Panc1 (cell line): Measurements from ENCODE around the gene AHCY. TPM values are rescaled to one million over a fixed set of nuclear protein-coding genes. Genes with fewer than 3 reads are reported as not detected.

Experiments
- ATAC-seq: fragments of 200-7000 bp; cut with Tn5 transposase; 2 replicates; pipeline ENCODE4 v1.9.1; 2020; ENCODE audit warnings: mild to moderate bottlenecking, moderate library complexity
- BruUV-seq: library from RNA; stranded (reverse); fragments of 400-500 nt; replicated peaks from 2 replicates; lab custom pipeline; 2021; lab: Mats Ljungman, UMichigan
- CTCF ChIA-PET: fragments of 300-600 bp; sonication (Branson Sonifier 250); formaldehyde crosslinking; loops from one replicate; lab custom pipeline; 2022; ENCODE audit warnings: antibody characterized with exemption; lab: Charles Lee
- POLR2A ChIA-PET: fragments of 300-600 bp; sonication (Branson Sonifier 250); formaldehyde crosslinking; loops from one replicate; lab custom pipeline; 2022; ENCODE audit warnings: antibody characterized with exemption; lab: Charles Lee
- DNase-seq: peaks from one replicate; pipeline ENCODE4 v3.0.0-alpha.2; 2010; ENCODE audit warnings: low read depth, low spot score
- H3K27ac ChIP-seq: 2 replicates; pipeline ENCODE4 v1.5.1; 2011; ENCODE audit warnings: mild to moderate bottlenecking, low read length, inconsistent platforms
- H3K27me3 ChIP-seq: fragments of 200-500 bp; sonication (Bioruptor generic); 2 replicates; pipeline ENCODE4 v1.6.0; 2014; ENCODE audit warnings: low read length, inconsistent platforms; ENCODE audit not compliant: control insufficient read depth, insufficient read depth
- H3K36me3 ChIP-seq: fragments of 200-500 bp; sonication (Bioruptor generic); 2 replicates; pipeline ENCODE4 v1.5.1; 2014; ENCODE audit warnings: inconsistent platforms, mild to moderate bottlenecking, low read length, moderate library complexity; ENCODE audit not compliant: control insufficient read depth, insufficient read depth
- H3K4me1 ChIP-seq: 2 replicates; pipeline ENCODE4 v1.5.1; 2011; ENCODE audit warnings: inconsistent platforms, mild to moderate bottlenecking, low read length, moderate library complexity; ENCODE audit not compliant: control insufficient read depth, insufficient read depth
- H3K4me3 ChIP-seq, 2 experiments: 2 replicates each; pipeline ENCODE4 v1.5.1; 2011 to 2012; ENCODE audit warnings: low read depth in 2 of 2, low read length in 2 of 2, mild to moderate bottlenecking in 2 of 2, inconsistent platforms in 1 of 2, moderate library complexity in 1 of 2
- H3K9me3 ChIP-seq: fragments of 200-500 bp; sonication (Bioruptor generic); 2 replicates; pipeline ENCODE4 v1.5.1; 2014; ENCODE audit warnings: low read depth, mild to moderate bottlenecking, inconsistent platforms, low read length, moderate library complexity; ENCODE audit not compliant: control insufficient read depth, insufficient read depth
- CTCF ChIP-seq: fragments of 450-650 bp; IDR thresholded peaks from 2 replicates; pipeline ENCODE4 v1.5.1; 2017; ENCODE audit warnings: mild to moderate bottlenecking
- POLR2AphosphoS5 ChIP-seq: IDR thresholded peaks from 2 replicates; pipeline ENCODE4 v1.6.1; 2012; ENCODE audit warnings: mild to moderate bottlenecking, low read depth, low read length, moderate library complexity
- REST ChIP-seq, 2 experiments: IDR thresholded peaks; 2 replicates each; pipeline ENCODE4 v1.6.1; 2011 to 2012; ENCODE audit warnings: low read depth in 2 of 2, control low read depth in 1 of 2, low read length in 1 of 2, mild to moderate bottlenecking in 1 of 2, moderate library complexity in 1 of 2; ENCODE audit not compliant: insufficient read depth in 1 of 2
- SIN3A ChIP-seq: IDR thresholded peaks from 2 replicates; pipeline ENCODE4 v1.6.1; 2012; ENCODE audit warnings: low read depth, mild to moderate bottlenecking, low read length, moderate library complexity, borderline replicate concordance; ENCODE audit not compliant: insufficient read depth
- TCF7L2 ChIP-seq: IDR thresholded peaks from 2 replicates; pipeline ENCODE4 v1.6.1; 2011; ENCODE audit warnings: mild to moderate bottlenecking, low read depth, low read length, inconsistent platforms
- in situ Hi-C: cut with HindIII; loops from 2 replicates; pipeline ENCODE4 v1.10.0; 2016; ENCODE audit warnings: low sequenced_read_pairs, low pct_unique_long_range_greater_than_20kb
- intact Hi-C: fragments of 100-400 bp; cut with micrococcal nuclease; formaldehyde crosslinking; loops from one replicate; pipeline ENCODE4 v1.10.0; 2022; ENCODE audit not compliant: unreplicated experiment
- total RNA-seq: library from RNA; stranded (reverse); gene quantifications from one replicate; pipeline ENCODE4 v1.2.1, GENCODE V29; 2021; ENCODE audit not compliant: unreplicated experiment

AHCY gene
- total RNA-seq, 1 experiment from 2014 or later: 171 TPM

- ChIA-PET CTCF (no interaction called here), POLR2A (no interaction called here)
- no peak for ATAC-seq
- no peak for DNase-seq
- peaks cover 9% of the 10 kb centered on the region for H3K36me3 ChIP-seq
- H3K9me3 ChIP-seq: no peaks in the 10 kb centered on the region
- no peak overlapping the region for H3K27ac ChIP-seq
- H3K27me3 ChIP-seq: no peaks in the 10 kb centered on the region
- intact Hi-C loops: no loop called here
- H3K4me1 ChIP-seq: peaks cover 7% of the 10 kb centered on the region
- H3K4me3 ChIP-seq: no peak overlapping the region
- TF ChIP-seq SIN3A (no peak), TCF7L2 (no peak), REST (IDR thresholded peaks at IDR 0.05; ENCODE audit: insufficient read depth in 1 of 2, low read depth in 2 of 2, low read length in 1 of 2) (no peak), POLR2AphosphoS5 (no peak), CTCF (no peak)
- in situ Hi-C loops: no loop called here
- BruUV-seq: no TSS peak
These were observed 8.6 kb downstream of the AHCY start for GRCh38 chr20:34294563-34294962.

GRCh38 chr20:34293589-34293988 lies 9.6 kb downstream of the AHCY start:
- Histone ChIP-seq H3K4me3 (no peak overlapping the region), H3K36me3 (peaks cover 11% of the 10 kb centered on the region)

More at GRCh38 chr20:34293589-34293988, 9.6 kb downstream of the AHCY start:
- CTCF ChIA-PET: no interaction called here
- no peak for ATAC-seq
- intact Hi-C loops (no loop called here), in situ Hi-C loops (no loop called here)
- no peak overlapping the region for H3K27ac ChIP-seq
- no peaks in the 10 kb centered on the region for H3K9me3 ChIP-seq
- H3K27me3 ChIP-seq: no peaks in the 10 kb centered on the region
- POLR2A ChIA-PET: interaction anchor here (0.6 kb wide), 1 partner anchor 39 kb away, joined by 9 read pairs; no protein-coding TSS in a partner anchor
- H3K4me1 ChIP-seq: 0 out of 2 replicates have a peak, but pooled peaks cover 2% of the 10 kb centered on the region
- TSS peak; percentile 37 for BruUV-seq
- no peak for TF ChIP-seq SIN3A
- TF ChIP-seq REST (IDR thresholded peaks at IDR 0.05; ENCODE audit: insufficient read depth in 1 of 2, low read depth in 2 of 2, low read length in 1 of 2): no peak
- no peak for TF ChIP-seq CTCF
- TF ChIP-seq TCF7L2: no peak
- TF ChIP-seq POLR2AphosphoS5: no peak
- DNase-seq: no peak
